K562 (cell line): ENCODE data around the gene CBX8. TPM values are rescaled to one million over a fixed set of nuclear protein-coding genes. Genes with fewer than 3 reads are reported as not detected.

Source experiments
- ATAC-seq: fragments of 200-7000 bp; cut with Tn5 transposase; 3 replicates; pipeline ENCODE4 v1.9.1; 2020; ENCODE audit warnings: moderate library complexity
- BruUV-seq: library from RNA; stranded (reverse); fragments of 400-500 nt; replicated peaks from 2 replicates; lab custom pipeline; 2021; lab: Mats Ljungman, UMichigan
- CTCF ChIA-PET: fragments of 300-600 bp; formaldehyde crosslinking; extraction: SDS; loops from one replicate; lab custom pipeline; 2021; ENCODE audit warnings: low intra/inter-chr PET ratio; lab: Yijun Ruan, JAX
- POLR2A ChIA-PET: fragments of 300-600, 350-650 bp; sonication (Branson Sonifier 250); formaldehyde crosslinking; extraction: SDS; loops from one replicate; lab custom pipeline; 2021; ENCODE audit warnings: antibody characterized with exemption, inconsistent platforms; lab: Yijun Ruan, JAX
- DNase-seq, 4 experiments: peaks; one replicate each; pipeline versions ENCODE4 v3.0.0 to v3.0.0-alpha.2; 2011 to 2018; ENCODE audit warnings: low spot score in 3 of 4, mixed read lengths in 3 of 4; ENCODE audit errors: extremely low read depth in 1 of 4
- FAIRE-seq: peaks from 2 replicates; lab custom pipeline; 2011; peaks lifted over from hg19 to GRCh38; lab: Jason Lieb, UNC
- H2AFZ ChIP-seq: 2 replicates; pipeline ENCODE4 v1.6.0; 2011; ENCODE audit warnings: low read depth, low read length, control low read depth, inconsistent platforms
- H3K27ac ChIP-seq: fragments of 200-600 bp; 3 replicates; pipeline ENCODE4 v1.8.0; 2011; ENCODE audit warnings: low read depth, mild to moderate bottlenecking, control low read depth, inconsistent platforms, low read length, moderate library complexity, mixed read lengths; ENCODE audit errors: extremely low read depth
- H3K27me3 ChIP-seq, 2 experiments: fragments of 300-600 bp in 1 of 2; 2 replicates in 1 of 2; 3 replicates in 1 of 2; pipeline versions ENCODE4 v1.6.0 to v1.8.0; 2011; ENCODE audit warnings: inconsistent platforms in 2 of 2, low read length in 2 of 2, mild to moderate bottlenecking in 1 of 2, mixed read lengths in 1 of 2, moderate library complexity in 1 of 2; ENCODE audit not compliant: control insufficient read depth in 2 of 2, insufficient read depth in 2 of 2
- H3K36me3 ChIP-seq: fragments of 300-600 bp; 3 replicates; pipeline ENCODE4 v1.8.0; 2011; ENCODE audit warnings: mild to moderate bottlenecking, low read length, inconsistent platforms; ENCODE audit not compliant: control insufficient read depth, insufficient read depth
- H3K4me1 ChIP-seq, 2 experiments: fragments of 200-600 bp in 1 of 2; replicated peaks in 1 of 2; 2 replicates in 1 of 2; 3 replicates in 1 of 2; pipeline versions ENCODE4 v1.5.1 to v1.8.0; 2011; ENCODE audit warnings: inconsistent platforms in 2 of 2, low read length in 2 of 2, mild to moderate bottlenecking in 1 of 2, mixed read lengths in 1 of 2, moderate library complexity in 1 of 2; ENCODE audit not compliant: control insufficient read depth in 2 of 2, insufficient read depth in 2 of 2
- H3K4me2 ChIP-seq: 2 replicates; pipeline ENCODE4 v1.6.1; 2011; ENCODE audit warnings: low read length, control low read depth, inconsistent platforms, mixed read lengths; ENCODE audit not compliant: insufficient read depth
- H3K4me3 ChIP-seq: fragments of 200-600 bp; sonication (generic), shearing (Covaris generic); 2 replicates; pipeline ENCODE4 v1.5.1; 2016; ENCODE audit warnings: control low read depth, inconsistent platforms
- H3K79me2 ChIP-seq: fragments of 200-600 bp; 3 replicates; pipeline ENCODE4 v1.8.0; 2011; ENCODE audit warnings: low read length, inconsistent platforms; ENCODE audit not compliant: control insufficient read depth, insufficient read depth
- H3K9ac ChIP-seq, 2 experiments: 2 replicates each; pipeline versions ENCODE4 v1.6.0 to v1.6.1; 2011; ENCODE audit warnings: low read depth in 2 of 2, low read length in 2 of 2, control low read depth in 1 of 2, inconsistent platforms in 1 of 2, mild to moderate bottlenecking in 1 of 2, mixed read lengths in 1 of 2; ENCODE audit not compliant: insufficient read depth in 1 of 2
- H3K9me1 ChIP-seq: one replicate; pipeline ENCODE4 v1.6.0; 2011; ENCODE audit warnings: inconsistent platforms, mild to moderate bottlenecking, low read length, moderate library complexity; ENCODE audit not compliant: control insufficient read depth, insufficient read depth
- H3K9me3 ChIP-seq: replicated peaks from 2 replicates; pipeline ENCODE4 v1.5.1; 2011; ENCODE audit warnings: low read depth, low read length, inconsistent platforms; ENCODE audit not compliant: control insufficient read depth, insufficient read depth
- H4K20me1 ChIP-seq: replicated peaks from 2 replicates; pipeline ENCODE4 v1.6.1; 2011; ENCODE audit warnings: low read length, inconsistent platforms, mixed read lengths; ENCODE audit not compliant: control insufficient read depth, insufficient read depth
- CBFA2T2 ChIP-seq: fragments of 450-650 bp; conservative IDR thresholded peaks from 2 replicates; pipeline ENCODE4 v1.6.1; 2017; ENCODE audit warnings: mild to moderate bottlenecking
- DIDO1 ChIP-seq: fragments of 450-650 bp; IDR thresholded peaks from 2 replicates; pipeline ENCODE4 v1.6.1; 2016; ENCODE audit warnings: low read depth, missing biosample characterization, missing genetic modification characterization
- ERF ChIP-seq: fragments of 450-650 bp; formaldehyde crosslinking; IDR thresholded peaks from 2 replicates; pipeline ENCODE4 v1.4.0; 2020; ENCODE audit warnings: mild to moderate bottlenecking, mixed read lengths
- FOXK2 ChIP-seq, 2 experiments: fragments of 450-650 bp; IDR thresholded peaks in 1 of 2; conservative IDR thresholded peaks in 1 of 2; 2 replicates each; pipeline ENCODE4 v1.6.1; 2016; ENCODE audit warnings: low read depth in 2 of 2, mild to moderate bottlenecking in 1 of 2
- HDAC3 ChIP-seq: fragments of 450-650 bp; IDR thresholded peaks from 2 replicates; pipeline ENCODE4 v1.6.1; 2018; ENCODE audit warnings: borderline replicate concordance, mild to moderate bottlenecking, moderate library complexity; ENCODE audit not compliant: partially characterized antibody
- HNRNPH1 ChIP-seq: fragments of 200-400 bp; formaldehyde crosslinking; optimal IDR thresholded peaks from 2 replicates; pipeline ENCODE3; 2017; ENCODE audit warnings: low read depth, mild to moderate bottlenecking, low read length, moderate library complexity
- ID3 ChIP-seq, 2 experiments: fragments of 250-450 bp in 1 of 2; fragments of 450-650 bp in 1 of 2; sonication (Bioruptor Pico) in 1 of 2; IDR thresholded peaks; 2 replicates each; pipeline versions ENCODE4 v1.6.1 to v1.8.0; 2016 to 2021; ENCODE audit warnings: mild to moderate bottlenecking in 2 of 2, moderate library complexity in 2 of 2, missing compliant biosample characterization in 1 of 2, missing genetic modification characterization in 1 of 2
- JUND ChIP-seq, 2 experiments: IDR thresholded peaks; 2 replicates in 1 of 2; 3 replicates in 1 of 2; pipeline ENCODE4 v1.6.1; 2011; ENCODE audit warnings: borderline replicate concordance in 2 of 2, low read depth in 2 of 2, low read length in 2 of 2, improper control_type of control experiment in 1 of 2, missing biosample characterization in 1 of 2, missing genetic modification characterization in 1 of 2, missing genetic modification reagents in 1 of 2
- KLF10 ChIP-seq: fragments of 250-450 bp; sonication (Bioruptor Pico); IDR thresholded peaks from 2 replicates; pipeline ENCODE4 v1.6.1; 2021; ENCODE audit warnings: matching md5 sums
- NCOA1 ChIP-seq: fragments of 450-650 bp; IDR thresholded peaks from 2 replicates; pipeline ENCODE4 v1.6.1; 2016; ENCODE audit warnings: low read depth
- NRF1 ChIP-seq, 2 experiments: fragments of 450-650 bp; IDR thresholded peaks in 1 of 2; conservative IDR thresholded peaks in 1 of 2; 2 replicates each; pipeline ENCODE4 v1.6.1; 2014; ENCODE audit warnings: mild to moderate bottlenecking in 2 of 2
- PBX2 ChIP-seq, 2 experiments: IDR thresholded peaks in 1 of 2; conservative IDR thresholded peaks in 1 of 2; 2 replicates each; pipeline ENCODE4 v1.6.1; 2016; ENCODE audit warnings: low read depth in 2 of 2, mild to moderate bottlenecking in 1 of 2, missing compliant biosample characterization in 1 of 2, missing genetic modification characterization in 1 of 2, moderate library complexity in 1 of 2
- PHB2 ChIP-seq: fragments of 450-650 bp; IDR thresholded peaks from 2 replicates; pipeline ENCODE4 v1.6.1; 2017; ENCODE audit warnings: low read depth
- SMAD1 ChIP-seq: fragments of 150-350 bp; IDR thresholded peaks from 2 replicates; pipeline ENCODE4 v1.6.1; 2014; ENCODE audit warnings: low read length, low read depth; ENCODE audit not compliant: partially characterized antibody
- SREBF1 ChIP-seq: fragments of 150-350 bp; IDR thresholded peaks from 2 replicates; pipeline ENCODE4 v1.6.1; 2014; ENCODE audit warnings: antibody characterized with exemption, low read depth, low read length, borderline replicate concordance
- TAF7 ChIP-seq: fragments of 450-650 bp; IDR thresholded peaks from 2 replicates; pipeline ENCODE4 v1.6.1; 2016; ENCODE audit warnings: missing genetic modification characterization, missing compliant biosample characterization
- ZFPM2 ChIP-seq: fragments of 250-450 bp; sonication (Bioruptor Pico); IDR thresholded peaks from 2 replicates; pipeline ENCODE4 v1.5.1; 2022; ENCODE audit warnings: mild to moderate bottlenecking
- ZNF121 ChIP-seq: sonication (generic); formaldehyde crosslinking; conservative IDR thresholded peaks from 2 replicates; pipeline ENCODE4 v1.8.0; 2022; ENCODE audit warnings: missing genetic modification reagents
- ZNF75A ChIP-seq: fragments of 450-650 bp; formaldehyde crosslinking; IDR thresholded peaks from 2 replicates; pipeline ENCODE4 v1.4.0; 2020; ENCODE audit warnings: mild to moderate bottlenecking
- ZSCAN32 ChIP-seq: fragments of 450-650 bp; formaldehyde crosslinking; IDR thresholded peaks from 2 replicates; pipeline ENCODE4 v1.4.0; 2020; ENCODE audit warnings: mild to moderate bottlenecking, moderate library complexity
- WGBS: fragments of 100-300 bp; shearing (Covaris generic); methylation state at CpG from one replicate; pipeline ENCODE4 v1.1.6; 2016; ENCODE audit warnings: low coverage, mixed read lengths; ENCODE audit not compliant: insufficient coverage; ENCODE audit errors: missing lambda C conversion rate; 5-methylcytosine and 5-hydroxymethylcytosine counted together
- in situ Hi-C: fragments of 300-500 bp; cut with MboI; formaldehyde crosslinking; loops from 4 replicates; pipeline ENCODE4 v1.15.0; 2018; ENCODE audit warnings: inconsistent platforms, mixed read lengths
- intact Hi-C: fragments of 100-400 bp; cut with micrococcal nuclease; formaldehyde crosslinking; loops from 2 replicates; pipeline ENCODE4 v1.14.2; 2022
- polyA plus RNA-seq, 8 experiments: library from polyadenylated mRNA; depleted of rRNA in 4 of 8; stranded (reverse) in 5 of 8; unstranded in 3 of 8; fragments of >200 nt; fragmentation: Nextera tagmentation in 2 of 8; fragmentation: Illumina TruSeq in 1 of 8; extraction: Ambion mirVana in 2 of 8; extraction: Trizol in 1 of 8; gene quantifications; 2 replicates each; pipeline versions ENCODE4 v1.2.1 to v1.2.3, GENCODE V29; 2011 to 2014; ENCODE audit warnings: inconsistent platforms in 1 of 8, missing spikeins in 1 of 8
- total RNA-seq, 7 experiments: library from RNA; depleted of rRNA in 6 of 7; stranded (reverse); fragments of >200 nt in 6 of 7; fragmentation: Illumina TruSeq in 2 of 7; extraction: Trizol in 2 of 7; gene quantifications; 2 replicates each; pipeline versions ENCODE4 v1.2.1 to v1.2.3, GENCODE V29; 2011 to 2021; ENCODE audit warnings: low replicate concordance in 1 of 7

The CBX8 gene
- total and polyA plus RNA-seq, 9 of the 15 experiments (the other 6 are each of a cell fraction or from before 2014, with no cell fraction given) = 0.08 to 11.9 (median 2.6) TPM

- H3K4me3 ChIP-seq = no peak overlapping the region
- WGBS = 0% methylated on average over 3 of the region's 3 CpGs
- no peaks in the 10 kb centered on the region for H3K27me3 ChIP-seq
- ATAC-seq (peak; percentile 68), FAIRE-seq (peak; percentile 91), DNase-seq (peak in 2 of 4 experiments; percentile 67 to 75)
- H3K27ac ChIP-seq = peak overlapping the region; percentile 26; the same call in 1 of the 3 replicates
- H3K9ac ChIP-seq = peak overlapping the region in 1 of 2 experiments; percentile 30; a peak in 2 of 4 replicates
- peaks cover 18 to 20% of the 10 kb centered on the region in 2 experiments for H3K4me1 ChIP-seq
- no peaks in the 10 kb centered on the region for H3K9me1 ChIP-seq
- no peaks in the 10 kb centered on the region for H3K79me2 ChIP-seq
- intact Hi-C loops = loop anchor here (5.0 to 10.0 kb wide), 2 partner anchors 37 to 85 kb away; partner anchors contain the start of gene CBX4
- no TSS peak for BruUV-seq
- in situ Hi-C loops = loop anchor here (5.0 to 10.0 kb wide), 2 partner anchors 42 to 165 kb away; no protein-coding TSS in a partner anchor
- H3K9me3 ChIP-seq = no peaks in the 10 kb centered on the region
- no peaks in the 10 kb centered on the region for H3K36me3 ChIP-seq
- H3K4me2 ChIP-seq = peak overlapping the region; percentile 59
- H4K20me1 ChIP-seq = no peaks in the 10 kb centered on the region
- POLR2A ChIA-PET = interaction anchor here (0.6 to 1.2 kb wide), 5 partner anchors 10 to 242 kb away, joined by 3 to 5 read pairs (median 3); no protein-coding TSS in a partner anchor
- peak overlapping the region; percentile 68 for H2AFZ ChIP-seq
- CTCF ChIA-PET = no interaction called here
- TF ChIP-seq NCOA1 = no peak
- no peak for TF ChIP-seq ZSCAN32 (CRISPR knock-in tag)
- no peak for TF ChIP-seq NRF1 (conservative IDR thresholded peaks at IDR 0.05 in 1 of 2, IDR thresholded peaks at IDR 0.05 in 1 of 2)
- TF ChIP-seq ID3 (CRISPR knock-in tag; IDR thresholded peaks at IDR 0.05) = no peak
- no peak for TF ChIP-seq ID3 (tag; IDR thresholded peaks at IDR 0.05)
- TF ChIP-seq FOXK2 (conservative IDR thresholded peaks at IDR 0.05 in 1 of 2, IDR thresholded peaks at IDR 0.05 in 1 of 2; ENCODE audit: low read depth in 2 of 2) = no peak
- TF ChIP-seq ZNF121 (CRISPR knock-in tag) = no peak
- no peak for TF ChIP-seq SREBF1
- no peak for TF ChIP-seq ZNF75A (CRISPR knock-in tag)
- TF ChIP-seq ZFPM2 (CRISPR knock-in tag) = no peak
- TF ChIP-seq JUND (IDR thresholded peaks at IDR 0.05; ENCODE audit: borderline replicate concordance, low read depth, low read length) = peak; percentile 47; the same call in 1 of the 2 replicates
- no peak; the same call in 2 of the 3 replicates for TF ChIP-seq JUND (tag; IDR thresholded peaks at IDR 0.05; ENCODE audit: borderline replicate concordance, low read depth, low read length)
- TF ChIP-seq PBX2 (CRISPR knock-in tag; IDR thresholded peaks at IDR 0.05; ENCODE audit: low read depth) = no peak
- TF ChIP-seq PBX2 (tag; conservative IDR thresholded peaks at IDR 0.05; ENCODE audit: low read depth) = 0 out of 2 replicates have a peak, but pooled peaks have one; percentile 17
- no peak for TF ChIP-seq CBFA2T2
- TF ChIP-seq KLF10 (CRISPR knock-in tag) = no peak
- TF ChIP-seq DIDO1 = no peak
- TF ChIP-seq PHB2 = no peak
- TF ChIP-seq ERF = no peak
- no peak for TF ChIP-seq SMAD1
- no peak for TF ChIP-seq HNRNPH1
- no peak for TF ChIP-seq HDAC3
- TF ChIP-seq TAF7 = no peak
Measured at GRCh38 chr17:79749958-79750357, 46.9 kb downstream of the CBX8 start.
